Islet precursor cell (in vitro differentiated cells): ENCODE data around the gene FHIT.

ENCODE experiments used
- DNase-seq: peaks from one replicate; pipeline ENCODE4 v3.0.0-alpha.2; 2018

The FHIT gene

GRCh38 chr3:60250810-60251209 lies 1000.4 kb downstream of the FHIT start:
- no peak for DNase-seq

DNA sequence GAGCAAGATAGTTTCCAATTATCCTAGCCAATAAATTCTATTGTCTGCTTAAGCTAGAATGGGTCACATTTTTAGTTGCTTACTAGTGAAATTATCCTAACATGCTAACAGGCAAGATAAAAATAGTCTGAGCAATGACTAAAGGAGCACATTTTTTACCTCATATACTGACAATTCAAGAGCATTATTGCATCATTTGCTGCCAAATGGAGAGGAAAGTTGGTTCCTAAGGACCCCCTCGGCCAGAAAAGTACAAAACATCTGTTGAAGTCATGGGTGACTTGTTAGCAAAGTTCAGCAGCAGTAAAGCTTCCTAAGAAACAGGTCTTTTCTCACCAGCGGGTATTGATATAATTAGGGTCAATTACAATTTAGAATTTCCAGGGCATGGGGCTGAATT lies 1001.0 kb downstream of the FHIT start:
- no peak for DNase-seq

DNA sequence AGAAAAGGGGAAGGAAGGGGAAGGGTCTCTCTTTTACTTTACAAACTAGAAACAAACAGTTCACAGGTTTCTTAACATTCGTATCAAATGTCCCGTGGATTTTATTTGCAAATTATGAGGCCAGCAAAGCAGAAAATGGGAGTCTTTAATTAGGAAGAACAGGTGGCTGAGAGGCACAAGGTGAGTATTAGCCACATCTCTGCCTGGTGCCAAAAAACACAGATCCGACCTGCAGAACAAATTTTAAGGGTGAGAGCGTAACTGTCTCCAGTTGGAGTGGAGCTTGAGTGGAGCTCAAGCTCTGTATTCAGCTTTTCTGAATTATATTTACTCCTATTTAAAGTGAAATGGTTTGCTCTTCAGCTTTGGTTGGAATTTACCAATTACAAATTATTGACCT lies 1004.9 kb downstream of the FHIT start:
- DNase-seq = no peak

GRCh38 chr3:60243456-60243855 lies 1007.8 kb downstream of the FHIT start:
- DNase-seq = no peak

DNA sequence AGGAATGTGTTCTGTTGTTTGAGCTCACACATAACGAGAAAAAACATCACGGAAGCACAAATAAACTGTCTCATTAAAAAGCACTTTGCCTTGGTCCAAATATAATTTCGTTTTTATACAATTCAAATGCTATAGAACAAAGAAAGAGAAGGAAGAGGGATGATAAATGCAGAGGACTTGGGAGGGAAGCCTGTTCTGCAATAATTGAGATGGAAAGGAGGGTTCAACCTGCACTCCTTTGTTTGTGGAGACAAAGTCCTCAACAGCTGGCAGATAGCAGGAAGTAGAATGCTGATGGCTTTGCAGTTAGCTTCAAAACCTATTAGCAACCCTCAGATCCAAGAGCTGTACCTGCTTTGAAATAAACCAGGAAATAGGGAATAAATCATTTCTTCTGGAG lies 1010.8 kb downstream of the FHIT start:
- no peak for DNase-seq

- no peak for DNase-seq
Observed at GRCh38 chr3:60238550-60238949, 1012.7 kb downstream of the FHIT start.

GRCh38 chr3:60229502-60229901 lies 1021.8 kb downstream of the FHIT start:
- DNase-seq = no peak

DNA sequence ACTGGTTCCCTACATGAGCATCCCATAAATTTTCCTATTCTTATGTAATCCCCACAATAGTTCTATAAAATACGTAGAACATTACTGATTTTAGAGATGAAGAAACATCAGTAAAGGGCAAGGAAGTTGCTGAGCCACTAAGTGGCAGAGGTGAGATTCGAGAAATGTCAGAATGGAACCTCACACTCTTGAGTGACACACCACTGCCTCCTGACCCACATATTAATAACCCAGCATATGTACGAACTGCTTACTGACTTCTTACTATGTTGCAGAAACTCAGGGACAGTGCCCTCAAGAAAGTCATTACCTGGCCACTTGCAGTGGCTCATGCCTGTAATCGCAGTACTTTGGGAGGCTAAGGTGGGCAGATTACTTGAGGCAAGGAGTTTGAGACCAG lies 1022.4 kb downstream of the FHIT start:
- DNase-seq = no peak

DNA sequence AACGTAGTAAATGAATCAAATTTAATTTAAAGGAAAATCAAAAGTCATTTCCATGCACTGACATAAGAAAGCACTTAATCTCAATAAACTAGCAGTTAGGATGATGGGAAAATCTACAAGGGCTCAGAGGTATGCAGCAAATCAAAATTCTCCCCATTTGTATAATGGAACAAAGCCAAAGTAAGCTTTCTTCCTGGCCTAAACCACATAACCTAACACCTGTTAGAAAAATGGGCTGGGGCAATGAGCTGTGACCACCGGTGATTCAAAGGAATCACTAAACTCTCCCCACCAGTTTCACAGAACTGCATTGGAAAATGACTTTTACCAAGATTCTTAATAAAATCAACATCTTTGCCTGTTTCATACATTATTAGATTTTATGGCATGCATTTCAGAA lies 1024.3 kb downstream of the FHIT start:
- no peak for DNase-seq

- DNase-seq = no peak
Observed at GRCh38 chr3:60225848-60226247, 1025.4 kb downstream of the FHIT start.

GRCh38 chr3:60220768-60221167 lies 1030.5 kb downstream of the FHIT start:
- DNase-seq = no peak

- DNase-seq = no peak
Observed at GRCh38 chr3:60219501-60219900, 1031.8 kb downstream of the FHIT start.

- peak; percentile 53 for DNase-seq
Observed at GRCh38 chr3:60217156-60217911, 1033.9 kb downstream of the FHIT start.

- no peak for DNase-seq
Observed at GRCh38 chr3:60216462-60217075, 1034.7 kb downstream of the FHIT start.

- DNase-seq = no peak
Observed at GRCh38 chr3:60215946-60216345, 1035.3 kb downstream of the FHIT start.

GRCh38 chr3:60207905-60208304 lies 1043.3 kb downstream of the FHIT start:
- no peak for DNase-seq

GRCh38 chr3:60206206-60206605 lies 1045.0 kb downstream of the FHIT start:
- no peak for DNase-seq

DNA sequence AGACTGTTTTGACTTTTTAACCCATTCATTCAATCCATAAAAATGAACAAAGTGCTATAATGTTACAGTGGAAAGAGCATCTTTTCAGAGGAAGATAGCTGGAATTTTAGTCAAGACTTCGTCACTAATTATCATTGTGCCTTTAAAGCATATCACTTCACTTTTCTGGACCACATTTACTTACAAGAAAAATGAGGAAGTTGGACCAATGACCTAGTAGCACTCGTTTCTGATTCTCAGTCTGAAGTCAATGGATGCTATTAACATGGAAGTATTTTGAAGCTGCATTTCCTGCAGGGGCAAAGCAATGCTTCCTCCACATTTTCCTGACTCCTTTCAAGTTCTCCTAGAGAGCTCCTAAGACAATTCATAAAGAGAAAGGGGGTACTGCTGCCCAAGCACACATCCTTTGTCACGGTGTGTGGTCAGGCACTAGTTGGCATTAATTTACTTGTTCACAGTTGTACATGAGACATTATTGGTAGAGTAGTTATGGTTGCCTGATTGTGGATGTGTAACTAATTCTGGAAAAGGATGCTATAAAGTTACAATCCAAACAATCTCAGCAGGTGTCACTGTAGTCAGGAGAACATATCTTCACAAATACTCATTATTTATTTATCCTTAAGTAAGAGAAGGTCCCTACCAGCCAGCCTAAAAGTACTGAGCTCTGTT lies 1049.1 kb downstream of the FHIT start:
- no peak for DNase-seq

DNA sequence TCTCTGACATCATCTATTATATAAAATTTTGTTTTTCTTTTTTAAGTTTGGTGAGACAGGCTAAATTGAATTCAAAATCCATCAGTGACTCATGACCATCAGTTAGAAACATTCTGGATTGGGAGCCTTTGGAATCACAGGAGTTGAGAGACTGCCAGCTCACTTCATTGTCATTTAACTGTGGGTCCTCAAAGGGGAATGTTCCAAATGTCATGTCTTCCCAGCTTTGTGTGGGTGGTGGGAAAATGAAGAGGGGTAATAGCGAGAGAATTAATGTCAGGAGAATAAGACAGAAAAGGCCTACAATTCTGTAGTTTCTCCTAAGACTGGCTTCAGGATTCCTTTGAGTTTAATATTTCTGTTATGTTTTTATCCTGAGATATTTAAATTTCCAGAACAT lies 1051.9 kb downstream of the FHIT start:
- DNase-seq = no peak

DNA sequence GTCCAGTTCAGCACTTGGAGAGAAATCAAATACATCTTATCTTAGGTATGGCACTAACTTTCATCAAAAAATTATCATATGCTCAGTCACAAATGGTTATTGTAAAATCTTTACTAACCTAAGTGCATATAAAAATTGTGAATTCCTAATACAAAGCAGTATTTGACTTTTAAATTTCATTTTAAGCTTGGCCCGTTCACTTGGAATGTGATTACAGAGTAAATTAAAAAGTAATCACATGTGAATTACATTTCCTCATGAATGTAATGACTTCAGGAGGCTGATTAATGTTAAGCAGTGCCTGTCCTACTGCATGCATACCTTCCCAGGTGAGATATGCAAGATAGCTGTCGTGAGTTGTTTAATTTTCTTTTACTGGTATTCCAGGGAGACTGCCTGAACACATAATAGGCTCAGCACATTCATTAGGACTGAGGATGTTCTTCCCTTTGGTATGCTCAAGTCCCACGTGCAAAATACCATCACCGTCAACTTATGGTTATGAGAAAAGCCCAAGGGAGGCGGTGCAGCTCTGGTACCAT lies 1053.0 kb downstream of the FHIT start:
- DNase-seq = no peak

DNA sequence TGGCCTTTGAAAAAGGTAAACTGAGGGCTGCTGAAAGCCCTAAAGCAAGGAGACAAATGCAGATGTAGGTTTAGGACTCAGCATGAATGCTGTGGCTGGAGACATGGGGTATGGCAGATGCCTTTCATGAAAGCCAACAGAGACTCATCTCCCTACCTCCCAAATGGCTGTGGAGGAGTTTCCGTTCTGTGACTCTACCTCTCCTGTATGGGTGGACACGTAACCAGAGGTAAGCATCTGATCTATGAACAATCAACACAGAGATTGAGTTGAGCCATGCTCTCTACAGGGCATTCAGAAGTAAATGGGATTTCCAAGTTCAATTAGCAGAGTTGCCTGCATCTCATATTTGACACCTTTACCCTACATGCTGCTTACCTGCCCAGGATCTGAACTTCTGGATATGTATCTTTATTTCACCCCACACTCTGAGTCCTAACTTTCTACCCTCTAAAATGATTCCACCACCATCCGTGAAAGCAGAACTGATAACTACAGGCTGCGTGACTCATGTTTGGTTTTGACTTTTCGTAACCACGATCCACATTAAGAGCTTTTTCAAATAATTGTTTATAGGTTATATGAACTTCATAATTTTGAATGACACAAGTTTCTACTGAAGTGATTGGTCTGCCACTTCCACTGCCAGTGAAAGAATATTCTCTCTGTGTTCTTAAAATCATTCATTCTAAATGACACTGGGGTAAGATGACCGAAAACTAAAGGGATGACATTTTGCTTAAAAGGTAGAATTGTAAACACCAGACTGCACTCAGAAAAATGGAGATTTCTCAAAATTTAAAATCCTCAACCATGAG lies 1058.7 kb downstream of the FHIT start:
- no peak for DNase-seq

DNA sequence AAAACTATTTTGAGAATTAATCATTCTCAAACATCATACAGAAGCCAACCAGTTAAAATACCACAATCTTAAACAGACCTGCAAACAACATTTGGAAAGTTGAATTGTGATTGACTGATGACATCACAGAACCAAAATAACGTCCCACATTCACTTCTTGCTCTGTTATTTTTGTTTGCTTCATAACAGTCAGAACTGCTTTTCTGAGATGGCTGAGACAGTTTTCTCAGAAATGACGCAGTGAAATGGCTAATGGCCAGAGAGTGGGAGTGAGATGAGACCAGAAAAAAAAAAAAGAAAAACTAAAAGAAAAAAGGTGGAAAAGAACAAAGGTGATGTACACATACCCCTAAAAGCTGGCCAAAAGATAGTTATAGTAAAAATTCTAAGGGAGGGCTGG lies 1061.2 kb downstream of the FHIT start:
- no peak for DNase-seq

DNA sequence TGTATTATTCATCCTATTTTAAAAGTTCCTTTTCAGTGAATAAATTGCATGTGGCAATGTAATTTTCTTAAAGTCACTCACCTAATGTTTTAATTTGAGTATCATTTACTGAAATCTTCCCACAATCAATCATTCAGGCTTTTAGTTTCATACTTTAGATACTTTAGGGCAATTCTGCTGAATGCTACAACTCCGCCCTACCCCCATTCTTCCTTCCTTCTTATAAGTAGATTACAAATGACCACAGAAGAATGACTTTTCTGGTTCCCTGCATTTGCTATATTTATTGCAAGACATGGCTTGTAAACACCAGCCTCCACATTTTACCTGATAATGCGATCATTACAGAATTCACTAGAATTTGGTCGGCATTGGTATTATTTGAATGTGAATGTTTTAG lies 1061.9 kb downstream of the FHIT start:
- no peak for DNase-seq
